K562 (cell line): ENCODE results near the gene GYPC. TPM values are rescaled to one million over a fixed set of nuclear protein-coding genes. Genes with fewer than 3 reads are reported as not detected.

ENCODE experiments used
- CBFA2T3 ChIP-seq: fragments of 450-650 bp; IDR thresholded peaks from 2 replicates; pipeline ENCODE4 v1.6.1; 2017
- CREM ChIP-seq: IDR thresholded peaks from 2 replicates; pipeline ENCODE4 v1.6.1; 2014; ENCODE audit warnings: antibody characterized with exemption, low read depth
- CXXC5 ChIP-seq: fragments of 250-450 bp; sonication (Bioruptor Pico); IDR thresholded peaks from 2 replicates; pipeline ENCODE4 v1.8.0; 2022; ENCODE audit warnings: inconsistent platforms, mild to moderate bottlenecking, moderate library complexity
- DPF2 ChIP-seq: fragments of 450-650 bp; IDR thresholded peaks from 2 replicates; pipeline ENCODE4 v1.6.1; 2016
- FOXJ2 ChIP-seq: fragments of 200-800 bp; sonication (Bioruptor generic); IDR thresholded peaks from 2 replicates; pipeline ENCODE4 v1.6.1; 2016; ENCODE audit warnings: missing genetic modification characterization, missing compliant biosample characterization
- KDM1A ChIP-seq, 2 experiments: fragments of 450-650 bp; IDR thresholded peaks; 2 replicates each; pipeline ENCODE4 v1.6.1; 2016; ENCODE audit warnings: mild to moderate bottlenecking in 2 of 2
- NCOA4 ChIP-seq: fragments of 450-650 bp; IDR thresholded peaks from 2 replicates; pipeline ENCODE4 v1.6.1; 2018; ENCODE audit warnings: mild to moderate bottlenecking; ENCODE audit not compliant: partially characterized antibody
- NRF1 ChIP-seq, 2 experiments: fragments of 450-650 bp; IDR thresholded peaks in 1 of 2; conservative IDR thresholded peaks in 1 of 2; 2 replicates each; pipeline ENCODE4 v1.6.1; 2014; ENCODE audit warnings: mild to moderate bottlenecking in 2 of 2
- RBM14 ChIP-seq: fragments of 200-400 bp; formaldehyde crosslinking; IDR thresholded peaks from 2 replicates; pipeline ENCODE4 v1.6.1; 2018; ENCODE audit warnings: low read depth, mild to moderate bottlenecking, low read length, moderate library complexity, borderline replicate concordance; ENCODE audit not compliant: insufficient read depth
- RCOR1 ChIP-seq, 2 experiments: IDR thresholded peaks; 2 replicates each; pipeline ENCODE4 v1.6.1; 2012; ENCODE audit warnings: low read depth in 2 of 2, low read length in 2 of 2, borderline replicate concordance in 1 of 2, improper control_type of control experiment in 1 of 2
- SOX6 ChIP-seq: fragments of 450-650 bp; IDR thresholded peaks from 2 replicates; pipeline ENCODE4 v1.6.1; 2014; ENCODE audit warnings: mild to moderate bottlenecking
- TCF3 ChIP-seq: sonication (generic); formaldehyde crosslinking; IDR thresholded peaks from 2 replicates; pipeline ENCODE4 v1.4.0; 2020; ENCODE audit warnings: mild to moderate bottlenecking, missing genetic modification reagents
- TCFL5 ChIP-seq: fragments of 250-450 bp; sonication (Bioruptor Pico); conservative IDR thresholded peaks from 2 replicates; pipeline ENCODE4 v1.6.1; 2021; ENCODE audit warnings: mild to moderate bottlenecking, moderate library complexity, matching md5 sums
- TRIM24 ChIP-seq, 2 experiments: fragments of 450-650 bp; IDR thresholded peaks; 2 replicates each; pipeline ENCODE4 v1.6.1; 2016
- ZBTB7A ChIP-seq: IDR thresholded peaks from 2 replicates; pipeline ENCODE4 v1.6.1; 2011; ENCODE audit warnings: low read depth, mild to moderate bottlenecking, low read length, moderate library complexity, borderline replicate concordance; ENCODE audit not compliant: control insufficient read depth
- ZNF253 ChIP-seq: fragments of 250-450 bp; sonication (Bioruptor Pico); conservative IDR thresholded peaks from 2 replicates; pipeline ENCODE4 v1.6.1; 2021; ENCODE audit warnings: mild to moderate bottlenecking
- polyA plus RNA-seq, 8 experiments: library from polyadenylated mRNA; depleted of rRNA in 4 of 8; stranded (reverse) in 5 of 8; unstranded in 3 of 8; fragments of >200 nt; fragmentation: Nextera tagmentation in 2 of 8; fragmentation: Illumina TruSeq in 1 of 8; extraction: Ambion mirVana in 2 of 8; extraction: Trizol in 1 of 8; gene quantifications; 2 replicates each; pipeline versions ENCODE4 v1.2.1 to v1.2.3, GENCODE V29; 2011 to 2014; ENCODE audit warnings: inconsistent platforms in 1 of 8, missing spikeins in 1 of 8
- total RNA-seq, 7 experiments: library from RNA; depleted of rRNA in 6 of 7; stranded (reverse); fragments of >200 nt in 6 of 7; fragmentation: Illumina TruSeq in 2 of 7; extraction: Trizol in 2 of 7; gene quantifications; 2 replicates each; pipeline versions ENCODE4 v1.2.1 to v1.2.3, GENCODE V29; 2011 to 2021; ENCODE audit warnings: low replicate concordance in 1 of 7

The GYPC gene
- total and polyA plus RNA-seq, 9 of the 15 experiments (the other 6 are each of a cell fraction or from before 2014, with no cell fraction given): 50.6 to 282 (median 194) TPM

DNA sequence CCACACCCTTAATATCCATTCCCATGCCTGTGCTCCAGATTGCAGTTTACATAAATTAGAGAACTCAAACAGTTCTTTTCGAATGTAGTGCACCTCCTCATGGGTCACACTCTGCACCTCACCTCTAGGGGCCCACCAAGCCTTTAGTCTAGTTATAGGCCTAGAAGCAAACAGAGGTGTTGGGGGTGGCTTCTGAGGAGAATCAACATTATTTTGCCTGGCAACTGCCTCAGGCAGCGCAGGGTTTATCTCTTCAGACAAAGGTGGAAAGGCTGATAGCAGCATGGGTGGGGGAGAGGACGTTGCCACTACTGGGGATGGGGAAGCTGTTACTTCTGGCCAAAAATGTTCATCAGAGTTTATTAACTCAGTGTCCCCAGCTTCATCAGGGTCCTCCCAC is 5.0 kb upstream of the GYPC start (continued):
- TF ChIP-seq ZNF253 (CRISPR knock-in tag): no peak
- TF ChIP-seq CREM: peak; percentile 51; the same call in 1 of the 2 replicates
- TF ChIP-seq ZBTB7A: no peak
- peak; percentile 68 for TF ChIP-seq CXXC5 (CRISPR knock-in tag)
- TF ChIP-seq KDM1A (IDR thresholded peaks at IDR 0.05): peak in 1 of 2 experiments; percentile 46; a peak in 2 of 4 replicates
- no peak for TF ChIP-seq TCFL5 (CRISPR knock-in tag)
- peak; percentile 85 for TF ChIP-seq DPF2
- no peak for TF ChIP-seq RBM14
- TF ChIP-seq NCOA4: no peak
- TF ChIP-seq NRF1 (conservative IDR thresholded peaks at IDR 0.05 in 1 of 2, IDR thresholded peaks at IDR 0.05 in 1 of 2): 0 out of 4 replicates have a peak, but pooled peaks of 1 of the 2 experiments have one; percentile 39
- TF ChIP-seq TCF3 (CRISPR knock-in tag): peak; percentile 89
- peak; percentile 70 for TF ChIP-seq SOX6
- peak; percentile 87 for TF ChIP-seq CBFA2T3
- peak; percentile 72 for TF ChIP-seq FOXJ2 (tag)
- peak in 1 of 2 experiments; percentile 56; a peak in 1 of 4 replicates for TF ChIP-seq RCOR1 (IDR thresholded peaks at IDR 0.05; ENCODE audit: borderline replicate concordance in 1 of 2, low read depth in 2 of 2, low read length in 2 of 2)
- TF ChIP-seq TRIM24 (IDR thresholded peaks at IDR 0.05): peak; percentile 55 to 72; a peak in 3 of 4 replicates
